HG03439 (cell line): Measurements from ENCODE around the gene MAP4K5.

Experiments
- ATAC-seq: cut with Tn5 transposase; IDR thresholded peaks from one replicate; pipeline ENCODE4 v1.9.1; 2021; ENCODE audit warnings: mild to moderate bottlenecking, moderate library complexity; ENCODE audit not compliant: unreplicated experiment

Gene MAP4K5

DNA sequence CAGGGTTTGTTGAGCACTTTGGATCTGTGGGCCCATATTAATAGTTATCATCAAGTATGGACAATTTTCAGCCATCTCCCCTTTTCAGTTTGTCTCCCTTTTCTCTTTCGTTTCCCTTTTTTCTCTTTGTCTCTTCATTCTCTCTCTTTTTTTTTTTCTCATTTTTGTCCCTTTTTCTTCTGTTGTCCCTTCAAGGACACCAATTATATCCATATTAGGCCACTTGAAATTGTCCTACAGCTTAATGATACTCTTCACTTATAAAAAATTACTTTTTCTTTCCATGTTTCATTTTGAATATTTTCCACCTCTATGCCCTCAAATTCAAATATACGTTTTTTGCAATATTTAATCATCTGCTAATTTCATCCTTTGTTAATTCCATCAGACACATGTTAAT is 53.3 kb downstream of the MAP4K5 start:
- no peak for ATAC-seq

GRCh38 chr14:50477760-50478159 is 54.6 kb downstream of the MAP4K5 start:
- ATAC-seq: no peak

GRCh38 chr14:50476134-50476533 is 56.2 kb downstream of the MAP4K5 start:
- no peak for ATAC-seq

GRCh38 chr14:50475460-50475859 is 56.9 kb downstream of the MAP4K5 start:
- ATAC-seq: no peak

GRCh38 chr14:50471838-50472465 is 60.4 kb downstream of the MAP4K5 start:
- no peak for ATAC-seq

DNA sequence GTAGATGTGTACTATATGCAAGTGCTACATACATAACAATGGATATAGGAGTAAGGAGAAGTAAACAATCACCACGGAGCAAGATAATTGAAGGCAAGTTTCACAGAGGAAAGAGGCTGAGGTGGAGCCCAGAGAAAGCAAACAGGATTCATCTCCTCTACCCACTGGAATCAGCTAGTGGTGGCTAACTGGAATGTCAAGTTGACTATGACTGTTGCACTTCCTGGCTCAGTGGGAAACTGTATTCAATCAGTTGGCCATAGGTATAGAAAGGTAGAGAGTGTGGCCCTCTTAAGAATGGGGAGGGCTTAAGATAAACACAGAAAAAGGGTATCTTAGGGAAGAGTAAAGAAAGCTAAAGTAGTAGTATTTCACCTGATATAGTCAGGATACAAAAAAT is 62.4 kb downstream of the MAP4K5 start:
- no peak for ATAC-seq

GRCh38 chr14:50462111-50462510 is 70.3 kb downstream of the MAP4K5 start:
- ATAC-seq: no peak

GRCh38 chr14:50453869-50454268 is 78.5 kb downstream of the MAP4K5 start:
- no peak for ATAC-seq

DNA sequence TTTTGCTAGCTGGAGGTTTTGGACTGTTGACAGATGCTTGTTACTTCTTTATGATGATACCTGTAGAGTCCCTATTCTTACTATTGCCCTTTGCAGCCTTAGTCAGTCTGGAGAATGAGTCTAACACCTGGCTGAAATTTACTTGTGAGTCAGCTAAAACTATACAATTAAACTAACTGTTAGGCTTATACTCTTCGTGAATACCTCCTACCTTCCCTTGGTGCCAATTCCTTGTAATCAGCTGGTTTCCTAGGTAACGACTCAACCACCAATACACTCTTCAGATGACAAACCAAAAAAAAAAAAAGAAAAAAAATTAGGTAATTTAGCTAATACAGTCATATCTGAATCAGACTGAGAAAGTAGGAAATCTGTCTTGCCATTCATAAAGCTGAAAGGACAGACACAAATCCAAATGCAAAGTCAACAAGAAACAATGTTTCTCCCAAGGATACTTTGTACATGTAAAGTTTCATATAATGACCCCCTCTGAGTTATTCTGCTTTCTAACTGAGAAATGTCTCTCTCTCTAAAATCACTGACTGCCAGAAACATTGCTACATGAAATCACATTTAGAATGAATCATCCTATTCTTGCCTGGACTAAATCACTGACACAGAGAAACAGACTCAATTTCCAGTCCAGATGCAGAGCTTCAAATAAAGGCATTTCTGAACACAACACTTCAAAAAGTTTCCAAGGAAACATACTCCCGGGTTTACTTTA is 79.2 kb downstream of the MAP4K5 start:
- ATAC-seq: no peak

GRCh38 chr14:50452296-50452695 is 80.1 kb downstream of the MAP4K5 start:
- ATAC-seq: no peak

- no peak for ATAC-seq
These were observed 80.5 kb downstream of the MAP4K5 start for GRCh38 chr14:50451854-50452253.

DNA sequence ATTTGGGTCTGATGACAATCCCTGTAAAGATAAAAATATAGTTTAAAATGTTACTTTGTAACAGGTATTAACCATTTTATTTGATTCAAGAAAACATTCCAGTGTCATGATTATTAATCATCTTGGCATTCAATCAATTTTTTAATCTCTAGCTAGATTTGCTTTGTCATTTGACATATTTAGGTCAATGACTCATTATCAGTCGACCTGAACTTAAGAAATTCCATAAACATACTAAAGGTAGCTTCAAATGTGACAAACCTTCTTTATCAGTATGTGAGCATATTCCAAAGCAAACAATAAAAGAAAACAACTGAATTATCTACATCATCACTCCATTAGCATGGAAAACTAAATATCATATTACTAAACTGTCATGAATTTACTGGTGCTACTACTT is 84.9 kb downstream of the MAP4K5 start:
- ATAC-seq: no peak

- no peak for ATAC-seq
These were observed 97.8 kb downstream of the MAP4K5 start for GRCh38 chr14:50434528-50434927.

DNA sequence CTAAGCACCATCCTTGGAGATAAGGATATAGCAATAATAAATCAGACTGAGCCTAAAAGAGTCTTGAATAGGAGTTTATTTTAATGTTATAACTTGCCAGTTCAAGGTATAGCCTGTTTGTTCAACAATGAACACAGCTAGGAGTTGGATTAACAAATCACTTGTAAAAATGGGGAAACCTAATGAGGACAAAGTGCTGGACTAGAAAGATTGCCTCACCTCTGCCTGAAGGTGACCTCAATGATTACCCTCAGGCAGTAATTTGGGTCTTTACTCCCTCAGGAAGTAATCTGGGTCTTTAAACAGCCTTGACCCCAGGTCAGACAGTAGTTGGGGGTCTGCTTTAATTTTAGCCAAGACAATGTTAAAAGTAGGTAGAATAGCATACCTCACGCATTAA is 100.2 kb downstream of the MAP4K5 start:
- no peak for ATAC-seq

DNA sequence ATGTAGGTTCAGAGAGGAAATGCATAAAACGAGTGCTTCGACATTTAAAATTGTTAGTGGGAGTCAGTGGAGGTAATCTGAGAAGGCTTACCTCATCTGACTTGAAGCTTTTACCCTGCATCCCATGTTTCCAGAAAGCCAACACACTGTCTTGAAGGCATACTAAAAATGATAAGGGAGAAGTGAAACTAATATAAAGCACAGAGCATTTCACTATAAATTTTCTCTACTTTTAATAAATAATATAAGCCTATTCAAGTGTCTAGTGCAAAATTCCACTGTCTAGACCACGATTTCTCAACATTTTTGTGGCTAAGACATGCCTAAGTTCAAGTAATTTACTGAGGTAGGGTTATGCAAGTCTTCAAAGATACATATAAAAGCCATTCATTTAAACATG is 106.6 kb downstream of the MAP4K5 start:
- no peak for ATAC-seq

DNA sequence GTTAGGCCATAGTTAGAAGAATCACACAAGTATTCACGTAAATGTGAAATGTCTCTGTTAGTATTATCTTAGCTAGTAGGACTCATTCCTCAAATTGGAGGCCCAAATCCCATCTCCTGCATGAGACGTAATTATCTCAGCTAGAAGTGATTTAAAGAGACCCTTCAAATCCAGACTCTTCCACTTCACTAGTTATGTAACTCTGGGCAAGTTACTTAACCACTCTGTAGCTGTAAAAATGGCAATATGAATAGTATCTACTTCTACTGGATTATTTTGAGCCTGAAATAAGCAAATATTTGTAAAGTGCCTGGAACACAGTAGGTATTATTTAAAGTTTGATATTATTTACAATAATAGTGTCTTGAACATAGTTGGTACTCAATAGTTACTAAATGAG is 107.3 kb downstream of the MAP4K5 start:
- ATAC-seq: no peak

DNA sequence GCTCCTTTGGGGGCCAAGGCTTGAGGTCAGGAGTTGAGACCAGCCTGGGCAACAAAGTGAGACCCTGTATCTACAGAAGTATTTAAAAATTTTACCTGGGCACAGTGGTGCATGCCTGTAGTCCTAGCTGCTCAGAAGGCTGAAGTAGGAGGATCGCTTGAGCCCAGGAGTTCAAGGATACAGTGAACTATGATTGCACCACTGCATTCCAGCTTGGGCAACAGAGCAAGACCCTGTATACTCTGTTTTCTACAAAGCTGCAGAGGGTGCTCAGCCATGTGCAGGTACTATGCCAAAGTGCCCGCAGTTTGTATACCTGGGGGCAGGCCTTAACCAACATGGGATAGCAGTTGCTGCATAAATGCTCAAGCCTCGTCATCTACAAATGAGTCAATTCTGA is 108.8 kb downstream of the MAP4K5 start:
- ATAC-seq: no peak

- ATAC-seq: no peak
These were observed 110.9 kb downstream of the MAP4K5 start for GRCh38 chr14:50421499-50421898.

DNA sequence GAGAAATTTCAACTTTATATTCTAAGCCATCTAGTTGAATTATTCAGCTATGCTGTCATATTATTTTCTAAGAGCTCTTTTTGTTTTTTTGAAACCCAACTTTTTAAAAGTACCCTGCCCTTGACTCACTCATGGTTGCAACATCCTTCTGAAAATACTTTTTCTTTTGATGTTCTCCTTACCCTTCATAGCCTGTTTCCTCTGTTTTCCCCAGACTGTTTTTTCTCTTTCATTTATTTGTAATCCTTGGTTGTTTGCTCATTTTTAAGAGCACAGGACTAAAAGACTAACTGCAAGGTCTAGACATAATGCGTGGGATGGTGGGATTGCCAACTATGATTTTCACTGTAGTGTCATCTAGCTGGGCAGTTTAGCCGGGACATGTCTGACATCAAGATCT is 114.5 kb downstream of the MAP4K5 start:
- no peak for ATAC-seq

DNA sequence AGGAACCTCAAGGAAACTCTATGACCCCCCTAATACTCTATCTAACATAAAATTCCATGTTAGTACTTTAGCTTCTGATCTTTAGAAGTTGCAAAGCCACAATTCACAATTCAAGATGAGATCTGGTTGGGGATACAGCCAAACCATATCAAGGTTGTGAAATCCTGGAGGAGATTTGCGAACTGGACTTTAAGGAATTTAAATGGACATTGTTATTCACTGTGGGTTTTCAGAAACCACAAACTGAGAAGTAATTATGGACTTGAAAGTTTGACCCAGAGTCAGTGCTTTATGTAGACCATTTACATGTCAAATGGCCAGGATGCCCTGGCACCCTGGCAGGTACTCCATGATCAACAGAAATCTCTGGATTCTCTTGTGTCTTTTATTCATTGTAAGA is 121.4 kb downstream of the MAP4K5 start:
- ATAC-seq: no peak

DNA sequence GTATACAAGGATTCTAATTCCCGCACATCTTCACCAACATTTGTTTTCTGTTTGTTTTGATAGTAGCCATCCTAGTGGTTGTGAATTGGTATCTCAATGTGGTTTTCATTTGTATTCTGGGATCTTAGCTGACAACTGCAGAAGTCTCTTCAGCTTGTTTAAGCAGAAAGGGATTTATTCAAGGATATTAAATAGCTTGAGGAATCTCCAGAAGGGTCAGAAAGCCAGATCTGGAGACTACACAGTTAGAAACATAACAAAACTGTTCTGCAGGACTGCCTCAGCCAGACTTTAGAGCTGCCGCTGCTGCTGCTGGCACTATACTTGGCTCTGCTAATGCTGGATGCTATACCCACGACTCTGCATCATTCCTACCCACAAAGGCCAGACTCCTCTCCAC is 122.3 kb downstream of the MAP4K5 start:
- no peak for ATAC-seq

DNA sequence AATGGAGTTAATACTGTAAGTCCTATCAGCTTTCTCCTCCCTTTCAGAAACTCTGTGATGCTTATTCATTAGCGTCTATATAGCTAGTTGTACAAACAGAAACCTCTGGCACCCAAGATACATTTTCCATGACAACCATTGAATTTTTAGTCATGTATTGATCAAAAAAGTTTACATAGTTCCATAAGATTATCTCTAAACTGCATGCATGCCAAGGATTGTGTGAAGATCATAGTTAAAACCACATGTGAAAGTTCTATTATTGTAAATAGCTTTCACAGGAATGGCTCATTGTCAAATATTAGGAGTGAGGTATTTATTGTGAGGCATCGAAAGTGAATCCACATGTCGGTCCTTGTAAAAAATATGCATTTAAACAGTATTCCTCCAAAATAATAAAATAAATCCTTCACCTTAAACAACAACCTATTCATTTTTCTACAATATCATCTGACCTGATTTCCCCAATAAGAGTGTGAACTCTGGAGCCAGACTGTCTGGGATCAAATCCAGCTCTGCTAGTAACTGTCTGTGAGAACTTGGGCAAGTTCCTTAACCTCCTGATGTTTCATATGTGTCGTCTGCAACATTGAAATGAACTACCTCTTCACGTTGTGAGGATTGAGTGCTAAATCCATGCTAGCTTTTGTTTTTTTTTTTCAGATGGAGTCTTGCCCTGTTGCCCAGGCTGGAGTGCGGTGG is 125.1 kb downstream of the MAP4K5 start:
- no peak for ATAC-seq
